MM.1S (cell line): ENCODE measurements around the gene SRGAP3.

ENCODE experiments used
- DNase-seq: peaks from one replicate; pipeline ENCODE4 v3.0.0-alpha.2; 2015
- H2AFZ ChIP-seq: fragments of 300-600 bp; sonication (generic); 2 replicates; pipeline ENCODE4 v1.6.0; 2016; ENCODE audit warnings: antibody characterized with exemption, low read length
- H3F3A ChIP-seq: fragments of 300-600 bp; sonication (generic); 2 replicates; pipeline ENCODE4 v1.6.1; 2016; ENCODE audit warnings: mild to moderate bottlenecking, antibody characterized with exemption, low read length, moderate library complexity, mixed read lengths; ENCODE audit not compliant: insufficient read depth
- H3K27ac ChIP-seq: fragments of 300-600 bp; sonication (generic); 2 replicates; pipeline ENCODE4 v1.5.1; 2016; ENCODE audit warnings: mild to moderate bottlenecking, low read length
- H3K27me3 ChIP-seq: fragments of 300-600 bp; sonication (generic); replicated peaks from 2 replicates; pipeline ENCODE4 v1.6.0; 2016; ENCODE audit warnings: low read length; ENCODE audit not compliant: insufficient read depth
- H3K36me3 ChIP-seq: fragments of 300-600 bp; sonication (generic); replicated peaks from 2 replicates; pipeline ENCODE4 v1.6.1; 2016; ENCODE audit warnings: mild to moderate bottlenecking, low read length, mixed read lengths; ENCODE audit not compliant: insufficient read depth
- H3K4me1 ChIP-seq: fragments of 300-600 bp; sonication (generic); 2 replicates; pipeline ENCODE4 v1.6.1; 2016; ENCODE audit warnings: low read length, mixed read lengths
- H3K4me2 ChIP-seq: fragments of 300-600 bp; sonication (generic); 2 replicates; pipeline ENCODE4 v1.6.0; 2016; ENCODE audit warnings: low read depth, low read length
- H3K4me3 ChIP-seq: fragments of 300-600 bp; sonication (generic); 2 replicates; pipeline ENCODE4 v1.5.1; 2016; ENCODE audit warnings: low read length, mixed read lengths
- H3K79me2 ChIP-seq: fragments of 300-600 bp; sonication (generic); 2 replicates; pipeline ENCODE4 v1.6.1; 2016; ENCODE audit warnings: mixed run types, low read length, mixed read lengths
- H3K9ac ChIP-seq: fragments of 300-600 bp; sonication (generic); 2 replicates; pipeline ENCODE4 v1.6.1; 2016; ENCODE audit warnings: low read length, mixed read lengths
- H3K9me2 ChIP-seq: fragments of 300-600 bp; sonication (generic); replicated peaks from 2 replicates; pipeline ENCODE4 v1.6.1; 2016; ENCODE audit warnings: mild to moderate bottlenecking, low read length, mixed read lengths; ENCODE audit not compliant: insufficient read depth
- H3K9me3 ChIP-seq: fragments of 300-600 bp; sonication (generic); replicated peaks from 2 replicates; pipeline ENCODE4 v1.6.1; 2016; ENCODE audit warnings: mild to moderate bottlenecking, low read length, mixed read lengths; ENCODE audit not compliant: insufficient read depth
- H4K20me1 ChIP-seq: fragments of 300-600 bp; sonication (generic); 2 replicates; pipeline ENCODE4 v1.6.1; 2016; ENCODE audit warnings: mild to moderate bottlenecking, low read length, moderate library complexity, mixed read lengths; ENCODE audit not compliant: insufficient read depth
- CTCF ChIP-seq: fragments of 300-600 bp; sonication (generic); IDR thresholded peaks from 2 replicates; pipeline ENCODE4 v1.5.1; 2016; ENCODE audit warnings: antibody characterized with exemption, low read length, mixed read lengths
- EZH2 ChIP-seq: fragments of 300-600 bp; sonication (generic); optimal IDR thresholded peaks from 2 replicates; pipeline ENCODE3; 2017; ENCODE audit warnings: low read depth, mild to moderate bottlenecking, antibody characterized with exemption, low read length, mixed read lengths
- EZH2phosphoT487 ChIP-seq: fragments of 300-600 bp; sonication (generic); IDR thresholded peaks from 2 replicates; pipeline ENCODE4 v1.6.1; 2018; ENCODE audit warnings: antibody characterized with exemption, low read length

The SRGAP3 gene

GRCh38 chr3:9121366-9122001, 128.0 kb downstream of the SRGAP3 start:
- H3K36me3 ChIP-seq = no peaks in the 10 kb centered on the region
- no peaks in the 10 kb centered on the region for H3K27me3 ChIP-seq
- no peaks in the 10 kb centered on the region for H3K9me3 ChIP-seq
- H2AFZ ChIP-seq = no peak overlapping the region
- H3K27ac ChIP-seq = no peak overlapping the region
- H3K4me3 ChIP-seq = no peak overlapping the region
- no peak overlapping the region for H3K4me2 ChIP-seq
- no peak for DNase-seq
- H3K9ac ChIP-seq = no peak overlapping the region
- no peaks in the 10 kb centered on the region for H3K79me2 ChIP-seq
- TF ChIP-seq EZH2phosphoT487 = no peak
- TF ChIP-seq CTCF = no peak
- TF ChIP-seq EZH2 = no peak
- H3F3A ChIP-seq = no peaks in the 10 kb centered on the region
- H3K4me1 ChIP-seq = no peaks in the 10 kb centered on the region
- H4K20me1 ChIP-seq = no peaks in the 10 kb centered on the region
- no peaks in the 10 kb centered on the region for H3K9me2 ChIP-seq

GRCh38 chr3:9119331-9119730, 130.1 kb downstream of the SRGAP3 start:
- Histone ChIP-seq H4K20me1 (no peaks in the 10 kb centered on the region), H2AFZ (no peak overlapping the region), H3K27ac (no peak overlapping the region), H3K79me2 (no peaks in the 10 kb centered on the region), H3K9ac (no peak overlapping the region), H3K4me1 (no peaks in the 10 kb centered on the region), H3F3A (no peaks in the 10 kb centered on the region), H3K9me3 (no peaks in the 10 kb centered on the region), H3K4me2 (no peak overlapping the region), H3K27me3 (no peaks in the 10 kb centered on the region), H3K4me3 (no peak overlapping the region), H3K9me2 (no peaks in the 10 kb centered on the region), H3K36me3 (no peaks in the 10 kb centered on the region)
- no peak for DNase-seq
- TF ChIP-seq EZH2 = no peak
- TF ChIP-seq EZH2phosphoT487 = no peak
- TF ChIP-seq CTCF = no peak

- H3K4me2 ChIP-seq = no peak overlapping the region
- H3K9ac ChIP-seq = no peak overlapping the region
- H3K79me2 ChIP-seq = no peaks in the 10 kb centered on the region
- no peaks in the 10 kb centered on the region for H3K27me3 ChIP-seq
- no peak overlapping the region for H3K27ac ChIP-seq
- no peaks in the 10 kb centered on the region for H3K36me3 ChIP-seq
- H2AFZ ChIP-seq = no peak overlapping the region
- no peaks in the 10 kb centered on the region for H3F3A ChIP-seq
- no peak for DNase-seq
- H4K20me1 ChIP-seq = no peaks in the 10 kb centered on the region
- no peaks in the 10 kb centered on the region for H3K9me2 ChIP-seq
- no peaks in the 10 kb centered on the region for H3K4me1 ChIP-seq
- no peak overlapping the region for H3K4me3 ChIP-seq
- H3K9me3 ChIP-seq = no peaks in the 10 kb centered on the region
- no peak for TF ChIP-seq EZH2
- no peak for TF ChIP-seq CTCF
- TF ChIP-seq EZH2phosphoT487 = no peak
These were observed 131.2 kb downstream of the SRGAP3 start for GRCh38 chr3:9118222-9118621.
